Esophagus muscularis mucosa (tissue), 4 donors: ENCODE measurements around the gene OIP5. TPM values are rescaled to one million over a fixed set of nuclear protein-coding genes. Genes with fewer than 3 reads are reported as not detected.
A peak's percentile ranks its signal among the peaks of the same experiment; 100 is the strongest.

Source experiments
- DNase-seq: peaks from one replicate; pipeline ENCODE4 v3.0.0-alpha.2; 2017; ENCODE audit errors: extremely low spot score
- H3K27ac ChIP-seq, 4 donors: fragments of 200-600 bp; sonication (generic); replicated peaks in 1 of 4; 1 replicate in 3 of 4; 2 replicates in 1 of 4; pipeline ENCODE4 v1.5.1; 2016 to 2019; ENCODE audit warnings: mild to moderate bottlenecking in 1 of 4
- H3K27me3 ChIP-seq, 4 donors: fragments of 200-600 bp; sonication (generic); one replicate each; pipeline versions ENCODE4 v1.5.1 to v1.6.0; 2016 to 2019
- H3K36me3 ChIP-seq, 4 donors: fragments of 200-600 bp; sonication (generic); one replicate each; pipeline ENCODE4 v1.5.1; 2016 to 2019
- H3K4me1 ChIP-seq, 4 donors: fragments of 200-600 bp; sonication (generic); one replicate each; pipeline ENCODE4 v1.5.1; 2016 to 2019
- H3K4me3 ChIP-seq, 4 donors: fragments of 200-600 bp; sonication (generic); 1 replicate in 2 of 4; 2 replicates in 2 of 4; pipeline ENCODE4 v1.5.1; 2016 to 2019; ENCODE audit warnings: mild to moderate bottlenecking in 4 of 4, moderate library complexity in 1 of 4
- H3K9me3 ChIP-seq, 4 donors: fragments of 200-600 bp; sonication (generic); 1 replicate in 3 of 4; 2 replicates in 1 of 4; pipeline ENCODE4 v1.5.1; 2016 to 2019
- EP300 ChIP-seq: sonication (generic); formaldehyde crosslinking; IDR thresholded peaks from one replicate; pipeline ENCODE4 v1.6.1; 2017; ENCODE audit warnings: antibody characterized with exemption
- POLR2A ChIP-seq: fragments of 450-650 bp; IDR thresholded peaks from one replicate; pipeline ENCODE4 v1.6.1; 2017; ENCODE audit warnings: antibody characterized with exemption, moderate library complexity, mild to moderate bottlenecking, low read depth
- POLR2AphosphoS5 ChIP-seq, 2 donors: sonication (generic); formaldehyde crosslinking; IDR thresholded peaks; one replicate each; pipeline ENCODE4 v1.6.1; 2017; ENCODE audit warnings: antibody characterized with exemption in 2 of 2
- WGBS: methylation state at CpG from one replicate; pipeline ENCODE4 v1.1.5; 2018; 5-methylcytosine and 5-hydroxymethylcytosine counted together
- intact Hi-C: fragments of 100-400 bp; cut with DNase I; formaldehyde crosslinking; loops from one replicate; pipeline ENCODE4 v1.15.1; 2023
- total RNA-seq, 4 donors: library from RNA; depleted of rRNA; stranded (reverse); fragments of >200 nt; gene quantifications; one replicate each; pipeline versions ENCODE4 v1.1.0 to v1.2.1, GENCODE V29; 2016
- TF ChIP-seq, protein P1 (sequence below), 3 experiments: fragments of 200-600 bp in 2 of 3; fragments of 450-650 bp in 1 of 3; sonication (generic) in 2 of 3; IDR thresholded peaks; one replicate each; pipeline ENCODE4 v1.5.1; 2017 to 2019; ENCODE audit warnings: antibody characterized with exemption in 3 of 3, mild to moderate bottlenecking in 2 of 3, moderate library complexity in 1 of 3

The OIP5 gene
- total RNA-seq, 4 donors from 2014 or later: 0.39 TPM; not detected in 3

DNA sequence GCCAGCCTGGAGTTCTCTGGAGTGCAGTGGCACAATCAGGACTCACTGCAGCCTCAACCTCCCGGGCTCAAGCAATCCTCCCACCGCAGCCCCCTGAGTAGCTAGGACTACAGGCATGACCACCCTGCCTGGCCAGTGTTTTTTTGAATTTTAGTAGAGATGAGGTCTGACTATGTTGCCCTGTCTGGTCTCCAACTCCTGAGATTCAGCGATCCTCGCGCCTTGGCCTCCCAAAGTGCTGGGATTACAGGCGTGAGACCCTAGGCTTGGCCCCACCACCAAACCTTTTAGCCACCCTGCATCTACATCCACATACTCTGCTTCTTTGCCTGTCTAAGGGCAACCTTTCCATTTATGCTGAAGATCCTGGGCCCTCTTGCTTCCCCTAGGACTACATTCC lies 4.7 kb upstream of the OIP5 start:
- H3K36me3 ChIP-seq: no peaks in the 10 kb centered on the region

GRCh38 chr15:41336549-41336948 lies 4.2 kb upstream of the OIP5 start:
- no peak for DNase-seq
- no peaks in the 10 kb centered on the region for H3K27me3 ChIP-seq
- peaks cover 10 to 15% (median 15%) of the 10 kb centered on the region in 4 donors for H3K4me1 ChIP-seq
- H3K36me3 ChIP-seq: no peaks in the 10 kb centered on the region
- H3K4me3 ChIP-seq: no peak overlapping the region
- TF ChIP-seq POLR2AphosphoS5 (IDR thresholded peaks at IDR 0.05) (no peak), POLR2A (no peak), EP300 (no peak)
- TF ChIP-seq, protein P1, sequence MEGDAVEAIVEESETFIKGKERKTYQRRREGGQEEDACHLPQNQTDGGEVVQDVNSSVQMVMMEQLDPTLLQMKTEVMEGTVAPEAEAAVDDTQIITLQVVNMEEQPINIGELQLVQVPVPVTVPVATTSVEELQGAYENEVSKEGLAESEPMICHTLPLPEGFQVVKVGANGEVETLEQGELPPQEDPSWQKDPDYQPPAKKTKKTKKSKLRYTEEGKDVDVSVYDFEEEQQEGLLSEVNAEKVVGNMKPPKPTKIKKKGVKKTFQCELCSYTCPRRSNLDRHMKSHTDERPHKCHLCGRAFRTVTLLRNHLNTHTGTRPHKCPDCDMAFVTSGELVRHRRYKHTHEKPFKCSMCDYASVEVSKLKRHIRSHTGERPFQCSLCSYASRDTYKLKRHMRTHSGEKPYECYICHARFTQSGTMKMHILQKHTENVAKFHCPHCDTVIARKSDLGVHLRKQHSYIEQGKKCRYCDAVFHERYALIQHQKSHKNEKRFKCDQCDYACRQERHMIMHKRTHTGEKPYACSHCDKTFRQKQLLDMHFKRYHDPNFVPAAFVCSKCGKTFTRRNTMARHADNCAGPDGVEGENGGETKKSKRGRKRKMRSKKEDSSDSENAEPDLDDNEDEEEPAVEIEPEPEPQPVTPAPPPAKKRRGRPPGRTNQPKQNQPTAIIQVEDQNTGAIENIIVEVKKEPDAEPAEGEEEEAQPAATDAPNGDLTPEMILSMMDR (IDR thresholded peaks at IDR 0.05): no peak
- 92% methylated on average over 4 of the region's 4 CpGs for WGBS
- no peaks in the 10 kb centered on the region for H3K9me3 ChIP-seq
- intact Hi-C loops: no loop called here
- H3K27ac ChIP-seq: no peak overlapping the region

More for the DNA sequence above, 4.7 kb upstream of the OIP5 start:
- Histone ChIP-seq H3K27me3 (no peaks in the 10 kb centered on the region), H3K27ac (no peak overlapping the region), H3K9me3 (no peaks in the 10 kb centered on the region), H3K4me3 (no peak overlapping the region), H3K4me1 (peaks cover 6 to 10% (median 10%) of the 10 kb centered on the region in 4 donors)
- intact Hi-C loops: no loop called here
- DNase-seq: no peak
- TF ChIP-seq POLR2A (no peak), POLR2AphosphoS5 (IDR thresholded peaks at IDR 0.05) (no peak), EP300 (no peak)
- TF ChIP-seq, protein P1 (IDR thresholded peaks at IDR 0.05): no peak
- WGBS: 94% methylated on average over 6 of the region's 6 CpGs

DNA sequence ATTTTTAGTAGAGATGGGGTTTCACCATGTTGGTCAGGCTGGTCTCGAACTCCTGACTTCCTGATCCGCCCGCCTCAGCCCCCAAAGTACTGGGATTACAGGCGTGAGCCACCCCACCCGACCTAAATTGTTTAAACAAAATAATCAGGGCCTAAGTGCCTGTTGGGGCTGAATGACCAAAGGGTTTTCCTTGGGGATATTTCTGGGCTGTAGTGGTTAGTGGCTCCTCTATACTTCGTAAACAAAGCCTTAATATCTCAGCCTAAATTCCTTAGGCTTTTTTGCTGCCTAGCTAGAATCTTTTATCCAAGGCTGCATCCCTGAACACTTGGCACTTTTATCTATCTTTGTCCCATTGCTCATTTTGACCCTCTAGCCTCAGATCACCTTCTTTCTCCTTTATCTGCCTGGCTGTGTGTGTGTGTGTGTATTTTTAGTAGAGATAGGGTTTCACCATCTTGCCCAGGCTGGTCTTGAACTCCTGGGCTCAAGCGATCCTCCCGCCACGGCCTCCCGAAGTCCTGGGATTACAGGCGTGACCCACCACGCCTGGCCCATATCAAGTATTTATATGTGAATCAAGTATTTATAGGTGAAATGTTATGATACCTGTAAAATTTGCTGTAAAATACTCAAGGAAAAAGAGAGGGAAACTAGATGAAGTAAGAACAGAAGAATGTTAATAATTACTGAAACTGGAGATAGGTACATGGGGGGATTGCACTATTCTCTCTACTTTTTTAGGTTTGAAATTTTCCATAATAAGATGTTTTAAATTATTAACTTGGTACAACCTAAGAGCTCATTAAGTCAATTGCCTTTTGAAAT lies 2.1 kb upstream of the OIP5 start:
- Histone ChIP-seq H3K27ac (no peak overlapping the region), H3K27me3 (no peaks in the 10 kb centered on the region), H3K4me1 (peaks cover 11 to 17% (median 16%) of the 10 kb centered on the region in 4 donors), H3K36me3 (no peaks in the 10 kb centered on the region), H3K4me3 (no peak overlapping the region), H3K9me3 (no peaks in the 10 kb centered on the region)
- no peak for DNase-seq
- 91% methylated on average over 12 of the region's 12 CpGs for WGBS
- intact Hi-C loops: loop anchor here (5.0 kb wide), 1 partner anchor 47 kb away; no protein-coding TSS in a partner anchor
- TF ChIP-seq POLR2AphosphoS5 (IDR thresholded peaks at IDR 0.05) (no peak), POLR2A (no peak), EP300 (no peak)
- TF ChIP-seq, protein P1 (IDR thresholded peaks at IDR 0.05): no peak

- intact Hi-C loops: loop anchor here (5.0 kb wide), 1 partner anchor 46 kb away; no protein-coding TSS in a partner anchor
- no peaks in the 10 kb centered on the region for H3K27me3 ChIP-seq
- DNase-seq: no peak
- H3K27ac ChIP-seq: peak overlapping the region; percentile 60 to 77 (median 72)
- H3K36me3 ChIP-seq: no peaks in the 10 kb centered on the region
- H3K4me1 ChIP-seq: peaks cover 11 to 17% (median 16%) of the 10 kb centered on the region in 4 donors
- TF ChIP-seq POLR2A: no peak
- no peaks in the 10 kb centered on the region for H3K9me3 ChIP-seq
- 1% methylated on average over 16 of the region's 26 CpGs for WGBS
- peak overlapping the region; percentile 76 to 86 (median 80) for H3K4me3 ChIP-seq
Measured at GRCh38 chr15:41333026-41333562, 703 bp upstream of the OIP5 start.

DNA sequence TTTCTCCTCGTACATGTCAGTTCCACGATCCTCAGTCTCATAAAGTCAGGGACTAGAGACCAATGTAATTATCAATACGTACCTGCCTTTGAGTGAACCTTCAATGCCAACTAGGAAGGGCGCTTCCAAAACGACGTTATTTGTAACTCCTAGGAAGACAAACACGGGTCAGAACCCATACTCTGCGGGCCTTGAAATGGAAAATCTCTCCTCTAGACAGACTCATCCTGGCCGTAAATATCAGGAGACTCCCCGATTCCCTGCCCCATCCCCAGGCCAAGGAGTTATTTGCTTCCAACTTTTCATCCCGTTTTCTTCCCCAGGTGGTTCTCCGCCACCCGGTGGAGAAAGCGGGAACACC lies 578 bp downstream of the OIP5 start:
- intact Hi-C loops: loop anchor here (5.0 kb wide), 1 partner anchor 45 kb away; no protein-coding TSS in a partner anchor
- DNase-seq: no peak
- no peaks in the 10 kb centered on the region for H3K36me3 ChIP-seq
- H3K27me3 ChIP-seq: no peaks in the 10 kb centered on the region
- H3K27ac ChIP-seq: peak overlapping the region; percentile 60 to 77 (median 74)
- TF ChIP-seq POLR2AphosphoS5 (IDR thresholded peaks at IDR 0.05) (no peak), EP300 (no peak)
- TF ChIP-seq, protein P1 (IDR thresholded peaks at IDR 0.05): no peak
- peak overlapping the region; percentile 76 to 86 (median 80) for H3K4me3 ChIP-seq
- H3K4me1 ChIP-seq: peaks cover 11 to 17% (median 16%) of the 10 kb centered on the region in 4 donors
- no peaks in the 10 kb centered on the region for H3K9me3 ChIP-seq
- WGBS: 1% methylated on average over 11 of the region's 14 CpGs
